ENCODE measurements around the gene PPP6R2.

Gene PPP6R2

GRCh38 chr22:50302564-50302963 lies 40.6 kb upstream of the PPP6R2 start:
- H3K9me3 ChIP-seq (ENCODE audit: low read length): no peaks in the 10 kb centered on the region
- no peaks in the 10 kb centered on the region for H4K20me1 ChIP-seq (ENCODE audit: insufficient read depth, low read length)
- H3F3A ChIP-seq (ENCODE audit: insufficient read depth, low read length): no peaks in the 10 kb centered on the region
- TF ChIP-seq CTCF (IDR thresholded peaks at IDR 0.05; ENCODE audit: low read length) (no peak), EZH2 (IDR thresholded peaks at IDR 0.05; ENCODE audit: borderline replicate concordance, low read length) (no peak)
- H3K4me1 ChIP-seq (ENCODE audit: insufficient read depth, low read length, severe bottlenecking): peaks cover 25% of the 10 kb centered on the region
- H3K79me2 ChIP-seq (ENCODE audit: insufficient read depth, low read length): no peaks in the 10 kb centered on the region
- H3K27me3 ChIP-seq (ENCODE audit: insufficient read depth, low read length): peaks cover 32% of the 10 kb centered on the region
- H3K4me3 ChIP-seq (ENCODE audit: low read depth, low read length, poor library complexity, severe bottlenecking): no peak overlapping the region
- H3K27ac ChIP-seq (ENCODE audit: low read depth, low read length, poor library complexity, severe bottlenecking): no peak overlapping the region
- no peak overlapping the region for H3K9ac ChIP-seq (ENCODE audit: low read length)
- H2AFZ ChIP-seq (ENCODE audit: low read length): no peak overlapping the region
- no peaks in the 10 kb centered on the region for H3K36me3 ChIP-seq (ENCODE audit: insufficient read depth, low read length)
- H3K9me2 ChIP-seq (ENCODE audit: low read depth, low read length): no peaks in the 10 kb centered on the region
- no peak overlapping the region for H3K4me2 ChIP-seq (ENCODE audit: low read length)

GRCh38 chr22:50303515-50303847 lies 39.6 kb upstream of the PPP6R2 start:
- Histone ChIP-seq H3K4me2 (ENCODE audit: low read length) (no peak overlapping the region), H3K36me3 (ENCODE audit: insufficient read depth, low read length) (no peaks in the 10 kb centered on the region), H3K9me2 (ENCODE audit: low read depth, low read length) (no peaks in the 10 kb centered on the region), H3K79me2 (ENCODE audit: insufficient read depth, low read length) (no peaks in the 10 kb centered on the region), H3K4me3 (ENCODE audit: low read depth, low read length, poor library complexity, severe bottlenecking) (no peak overlapping the region), H3K9me3 (ENCODE audit: low read length) (no peaks in the 10 kb centered on the region), H3K4me1 (ENCODE audit: insufficient read depth, low read length, severe bottlenecking) (peaks cover 25% of the 10 kb centered on the region), H2AFZ (ENCODE audit: low read length) (no peak overlapping the region), H3K27me3 (ENCODE audit: insufficient read depth, low read length) (peaks cover 32% of the 10 kb centered on the region), H3F3A (ENCODE audit: insufficient read depth, low read length) (no peaks in the 10 kb centered on the region), H4K20me1 (ENCODE audit: insufficient read depth, low read length) (no peaks in the 10 kb centered on the region), H3K9ac (ENCODE audit: low read length) (no peak overlapping the region), H3K27ac (ENCODE audit: low read depth, low read length, poor library complexity, severe bottlenecking) (no peak overlapping the region)
- TF ChIP-seq EZH2 (IDR thresholded peaks at IDR 0.05; ENCODE audit: borderline replicate concordance, low read length) (no peak), CTCF (IDR thresholded peaks at IDR 0.05; ENCODE audit: low read length) (no peak)

GRCh38 chr22:50303848-50304527 lies 39.1 kb upstream of the PPP6R2 start:
- Histone ChIP-seq H3F3A (ENCODE audit: insufficient read depth, low read length) (no peaks in the 10 kb centered on the region), H3K79me2 (ENCODE audit: insufficient read depth, low read length) (no peaks in the 10 kb centered on the region), H3K27me3 (ENCODE audit: insufficient read depth, low read length) (peaks cover 29% of the 10 kb centered on the region), H4K20me1 (ENCODE audit: insufficient read depth, low read length) (no peaks in the 10 kb centered on the region), H3K9me2 (ENCODE audit: low read depth, low read length) (no peaks in the 10 kb centered on the region), H3K36me3 (ENCODE audit: insufficient read depth, low read length) (no peaks in the 10 kb centered on the region), H3K4me2 (ENCODE audit: low read length) (no peak overlapping the region), H3K27ac (ENCODE audit: low read depth, low read length, poor library complexity, severe bottlenecking) (no peak overlapping the region), H3K4me3 (ENCODE audit: low read depth, low read length, poor library complexity, severe bottlenecking) (no peak overlapping the region), H2AFZ (ENCODE audit: low read length) (no peak overlapping the region), H3K9me3 (ENCODE audit: low read length) (no peaks in the 10 kb centered on the region), H3K4me1 (ENCODE audit: insufficient read depth, low read length, severe bottlenecking) (peaks cover 25% of the 10 kb centered on the region), H3K9ac (ENCODE audit: low read length) (no peak overlapping the region)
- TF ChIP-seq EZH2 (IDR thresholded peaks at IDR 0.05; ENCODE audit: borderline replicate concordance, low read length): no peak
- no peak for TF ChIP-seq CTCF (IDR thresholded peaks at IDR 0.05; ENCODE audit: low read length)

Measured in OCI-LY1 (cell line).